HUES64 (cell line): Measurements from ENCODE around the gene PLEKHG1.

Experiments
- H3K27ac ChIP-seq: 2 replicates; pipeline ENCODE4 v1.7.0; 2013; ENCODE audit warnings: low read depth, low read length, inconsistent platforms
- H3K27me3 ChIP-seq: 2 replicates; pipeline ENCODE4 v1.6.1; 2013; ENCODE audit warnings: mild to moderate bottlenecking, low read length; ENCODE audit not compliant: insufficient read depth
- H3K36me3 ChIP-seq: 2 replicates; pipeline ENCODE4 v1.6.1; 2013; ENCODE audit warnings: mild to moderate bottlenecking, low read length; ENCODE audit not compliant: insufficient read depth
- H3K4me1 ChIP-seq: 2 replicates; pipeline ENCODE4 v1.6.1; 2013; ENCODE audit warnings: mild to moderate bottlenecking, low read length, moderate library complexity; ENCODE audit not compliant: insufficient read depth
- H3K4me3 ChIP-seq: 2 replicates; pipeline ENCODE4 v1.5.1; 2013; ENCODE audit warnings: mild to moderate bottlenecking, low read length, moderate library complexity
- H3K9ac ChIP-seq: 2 replicates; pipeline ENCODE4 v1.6.1; 2013; ENCODE audit warnings: mild to moderate bottlenecking, low read depth, low read length
- H3K9me3 ChIP-seq: 2 replicates; pipeline ENCODE4 v1.6.1; 2013; ENCODE audit warnings: low read depth, low read length; ENCODE audit not compliant: insufficient read depth
- WGBS: fragments of 150-250, 120-280 bp; methylation state at CpG from one replicate; pipeline ENCODE4 v1.1.7; 2013; ENCODE audit warnings: missing lambda C conversion rate; 5-methylcytosine and 5-hydroxymethylcytosine counted together

Gene PLEKHG1

DNA sequence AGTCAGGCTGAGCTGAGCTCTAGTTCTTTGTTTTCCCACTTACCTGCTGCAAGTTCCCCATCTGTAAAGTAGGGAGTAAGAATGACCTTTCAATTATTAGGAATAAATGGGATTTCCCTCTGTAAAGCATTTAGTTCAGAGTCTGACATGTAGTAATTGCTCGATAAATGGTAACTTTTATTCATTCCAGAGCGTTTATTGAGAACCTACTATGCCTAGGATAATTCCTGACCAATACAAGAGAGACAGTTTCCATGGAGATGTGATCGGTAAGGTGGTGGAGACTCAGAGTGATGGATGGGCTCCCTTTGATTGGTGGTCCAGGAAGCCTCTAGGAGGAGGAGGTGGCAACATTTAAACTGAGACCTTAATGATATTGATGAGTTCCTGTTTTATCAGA is 5.6 kb downstream of the PLEKHG1 start:
- Histone ChIP-seq H3K9ac (no peak overlapping the region), H3K36me3 (no peaks in the 10 kb centered on the region), H3K4me1 (no peaks in the 10 kb centered on the region; the same call in 1 of the 2 replicates), H3K27me3 (peaks cover 33% of the 10 kb centered on the region), H3K4me3 (no peak overlapping the region), H3K27ac (no peak overlapping the region), H3K9me3 (no peaks in the 10 kb centered on the region)
- 98% methylated on average over 3 of the region's 3 CpGs for WGBS

DNA sequence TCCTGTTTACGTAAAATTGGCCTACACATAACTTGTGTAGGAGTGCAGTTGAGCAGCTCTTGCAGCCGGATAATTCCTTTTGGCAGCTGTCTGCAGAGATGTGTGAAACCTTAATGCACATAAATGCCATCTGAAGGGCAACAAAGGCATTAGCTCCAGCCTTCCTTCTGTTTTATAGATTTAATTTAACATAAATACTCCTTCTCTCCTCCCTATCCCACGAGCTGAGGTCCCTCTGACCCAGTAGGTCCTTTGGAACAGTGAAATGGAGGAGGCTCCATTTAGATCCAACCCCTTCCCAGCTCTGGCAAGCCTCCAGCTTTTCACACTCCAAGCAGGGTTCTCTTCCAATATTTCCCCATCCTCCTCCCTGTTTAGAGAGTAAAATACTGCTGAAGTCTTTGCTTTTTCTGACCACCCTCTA is 6.5 kb downstream of the PLEKHG1 start:
- Histone ChIP-seq H3K36me3 (no peaks in the 10 kb centered on the region), H3K27ac (no peak overlapping the region), H3K27me3 (peaks cover 25% of the 10 kb centered on the region), H3K4me3 (no peak overlapping the region), H3K9ac (no peak overlapping the region), H3K4me1 (no peaks in the 10 kb centered on the region; the same call in 1 of the 2 replicates), H3K9me3 (no peaks in the 10 kb centered on the region)
- 95% methylated on average over 3 of the region's 3 CpGs for WGBS

DNA sequence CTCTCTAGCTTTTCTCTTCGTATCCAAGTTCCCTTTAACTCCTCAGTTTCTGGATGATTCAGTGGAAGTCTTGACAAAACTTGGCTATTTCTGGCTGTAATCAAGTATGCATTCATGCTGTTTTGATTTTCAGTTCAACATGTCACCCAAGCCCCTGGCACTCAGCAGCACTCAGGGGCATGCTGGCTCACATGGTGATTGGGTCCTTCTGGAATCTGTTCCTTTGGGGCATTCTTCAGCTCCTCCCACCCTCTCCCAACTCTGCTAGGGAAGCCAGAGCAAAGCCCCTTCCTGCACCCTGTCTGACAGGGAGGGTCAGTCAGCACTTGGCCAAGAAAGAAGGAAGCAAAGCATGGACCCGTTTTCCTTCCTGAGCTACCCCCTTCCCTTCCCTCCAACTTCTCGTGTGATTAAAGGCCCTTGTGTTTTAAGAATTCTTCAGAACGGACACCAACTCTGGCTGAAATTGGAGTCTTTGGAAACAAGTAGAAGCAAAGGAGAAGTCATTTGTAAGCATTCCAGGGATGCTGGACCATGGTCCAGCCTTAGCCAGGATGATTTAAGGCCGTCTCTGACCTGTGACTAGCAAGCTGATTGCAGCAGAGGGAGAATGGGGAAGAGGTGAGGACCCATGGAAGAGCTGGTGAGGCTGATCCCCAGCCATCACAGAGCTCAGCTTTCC is 7.1 kb downstream of the PLEKHG1 start:
- 83% methylated on average over 5 of the region's 5 CpGs for WGBS
- Histone ChIP-seq H3K9ac (no peak overlapping the region), H3K9me3 (no peaks in the 10 kb centered on the region), H3K27ac (no peak overlapping the region), H3K4me3 (no peak overlapping the region), H3K4me1 (no peaks in the 10 kb centered on the region; the same call in 1 of the 2 replicates), H3K27me3 (peaks cover 18% of the 10 kb centered on the region), H3K36me3 (no peaks in the 10 kb centered on the region)

DNA sequence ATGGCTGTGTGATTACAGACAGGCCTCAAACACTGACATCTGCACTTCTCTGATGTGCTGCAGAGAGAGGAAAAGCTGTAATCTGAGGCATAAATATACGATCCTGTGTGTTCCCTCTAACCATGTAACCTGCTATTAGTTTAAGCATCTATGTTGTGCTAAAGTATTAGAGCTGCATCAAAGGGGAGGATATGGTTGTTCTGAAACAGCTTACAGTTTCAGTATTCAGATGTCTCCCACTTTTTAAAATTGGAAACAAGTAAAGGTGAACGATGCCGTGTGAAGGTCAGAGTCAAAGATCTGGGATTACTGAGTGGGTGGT is 7.6 kb downstream of the PLEKHG1 start:
- 91% methylated on average over 3 of the region's 3 CpGs for WGBS
- H3K27me3 ChIP-seq: peaks cover 13% of the 10 kb centered on the region
- no peak overlapping the region for H3K4me3 ChIP-seq
- H3K36me3 ChIP-seq: no peaks in the 10 kb centered on the region
- no peaks in the 10 kb centered on the region; the same call in 1 of the 2 replicates for H3K4me1 ChIP-seq
- H3K27ac ChIP-seq: no peak overlapping the region
- no peaks in the 10 kb centered on the region for H3K9me3 ChIP-seq
- no peak overlapping the region for H3K9ac ChIP-seq

DNA sequence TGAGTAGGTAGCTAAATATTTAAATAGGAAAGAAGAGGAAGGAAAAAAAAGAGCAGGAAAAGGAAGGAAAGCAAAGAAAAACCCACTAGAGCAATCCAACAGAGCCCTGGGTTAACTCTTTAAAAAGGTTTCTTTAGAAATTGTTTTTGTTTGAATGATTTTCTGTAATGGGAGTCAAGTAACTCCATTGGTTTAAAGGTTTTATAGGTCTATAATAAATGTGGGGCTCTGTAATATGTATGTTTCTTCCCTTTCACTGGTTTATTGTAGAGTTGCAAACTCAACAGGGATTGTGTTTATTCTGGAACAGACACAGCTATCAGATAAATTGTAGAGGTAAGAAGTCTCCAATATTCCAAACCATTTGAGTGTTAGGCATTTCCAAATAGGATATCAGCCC is 10.9 kb downstream of the PLEKHG1 start:
- H3K36me3 ChIP-seq: no peaks in the 10 kb centered on the region
- H3K9ac ChIP-seq: no peak overlapping the region
- no peak overlapping the region for H3K4me3 ChIP-seq
- H3K27ac ChIP-seq: no peak overlapping the region
- H3K27me3 ChIP-seq: no peaks in the 10 kb centered on the region
- no peaks in the 10 kb centered on the region for H3K9me3 ChIP-seq
- no peaks in the 10 kb centered on the region; the same call in 1 of the 2 replicates for H3K4me1 ChIP-seq

DNA sequence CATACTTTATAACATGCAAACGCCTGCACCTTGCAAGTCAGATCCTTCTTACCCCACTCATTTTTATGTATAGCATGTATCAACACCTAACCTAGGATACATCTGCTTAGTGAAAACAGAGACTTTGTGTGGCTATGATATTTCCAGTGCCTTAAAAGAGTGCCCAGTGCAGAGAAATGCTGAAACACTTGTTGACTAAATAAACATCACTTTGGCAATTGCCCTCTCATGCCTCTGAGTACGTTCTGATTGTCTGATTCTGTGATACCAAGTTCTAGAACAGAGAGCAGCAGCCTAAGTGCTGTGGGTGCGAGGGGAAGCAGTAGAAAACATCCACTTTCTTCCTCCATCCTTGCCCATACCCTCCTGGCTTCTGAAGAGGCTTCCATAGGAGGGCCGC is 13.6 kb downstream of the PLEKHG1 start:
- H3K9me3 ChIP-seq: no peaks in the 10 kb centered on the region
- H3K27me3 ChIP-seq: no peaks in the 10 kb centered on the region
- no peak overlapping the region for H3K27ac ChIP-seq
- H3K36me3 ChIP-seq: no peaks in the 10 kb centered on the region
- no peak overlapping the region for H3K4me3 ChIP-seq
- no peak overlapping the region for H3K9ac ChIP-seq
- H3K4me1 ChIP-seq: no peaks in the 10 kb centered on the region
- WGBS: 91% methylated on average over 4 of the region's 4 CpGs

DNA sequence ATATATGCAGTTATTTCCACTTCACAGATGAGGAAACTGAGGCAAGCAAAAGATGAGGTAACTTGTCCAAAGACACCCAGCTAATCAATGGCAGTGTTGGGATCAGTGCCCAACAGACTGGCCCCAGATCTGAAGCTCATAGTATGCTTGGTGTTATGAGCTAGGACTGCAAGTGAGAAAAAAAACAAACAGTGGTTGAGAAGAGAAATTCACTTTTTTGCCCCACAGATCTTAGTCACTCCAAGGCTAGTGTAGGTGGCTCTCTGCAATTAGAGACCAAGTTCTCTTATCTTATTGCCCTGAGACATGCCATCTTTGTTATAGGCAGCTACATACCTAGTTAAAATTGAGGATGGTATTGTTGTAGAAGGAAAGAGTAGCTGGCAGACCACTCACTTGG is 16.3 kb downstream of the PLEKHG1 start:
- H3K4me1 ChIP-seq: no peaks in the 10 kb centered on the region
- no peaks in the 10 kb centered on the region for H3K27me3 ChIP-seq
- no peak overlapping the region for H3K4me3 ChIP-seq
- no peaks in the 10 kb centered on the region for H3K9me3 ChIP-seq
- no peaks in the 10 kb centered on the region for H3K36me3 ChIP-seq
- no peak overlapping the region for H3K27ac ChIP-seq
- no peak overlapping the region for H3K9ac ChIP-seq

DNA sequence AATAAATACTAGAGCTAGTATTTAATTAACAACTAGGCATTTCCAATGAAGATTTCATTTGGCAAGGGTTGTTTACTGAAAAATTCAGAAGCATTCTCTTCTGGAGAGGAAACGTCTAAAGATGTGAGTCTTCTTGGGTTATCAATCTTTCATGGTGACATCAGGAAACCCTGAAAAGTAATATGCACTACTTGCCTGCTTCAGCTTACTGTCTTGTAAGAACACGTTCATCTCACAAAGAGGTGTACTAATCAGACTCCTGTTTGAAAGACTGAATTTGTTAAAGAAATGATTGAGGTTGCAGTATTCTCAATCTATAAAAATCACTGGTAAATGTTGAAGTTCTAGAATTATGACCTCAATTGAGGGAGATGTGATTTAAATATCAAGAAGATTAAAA is 16.9 kb downstream of the PLEKHG1 start:
- WGBS: 94% methylated on average over 2 of the region's 2 CpGs
- Histone ChIP-seq H3K9me3 (no peaks in the 10 kb centered on the region), H3K27ac (no peak overlapping the region), H3K4me3 (no peak overlapping the region), H3K36me3 (no peaks in the 10 kb centered on the region), H3K27me3 (no peaks in the 10 kb centered on the region), H3K4me1 (no peaks in the 10 kb centered on the region), H3K9ac (no peak overlapping the region)

DNA sequence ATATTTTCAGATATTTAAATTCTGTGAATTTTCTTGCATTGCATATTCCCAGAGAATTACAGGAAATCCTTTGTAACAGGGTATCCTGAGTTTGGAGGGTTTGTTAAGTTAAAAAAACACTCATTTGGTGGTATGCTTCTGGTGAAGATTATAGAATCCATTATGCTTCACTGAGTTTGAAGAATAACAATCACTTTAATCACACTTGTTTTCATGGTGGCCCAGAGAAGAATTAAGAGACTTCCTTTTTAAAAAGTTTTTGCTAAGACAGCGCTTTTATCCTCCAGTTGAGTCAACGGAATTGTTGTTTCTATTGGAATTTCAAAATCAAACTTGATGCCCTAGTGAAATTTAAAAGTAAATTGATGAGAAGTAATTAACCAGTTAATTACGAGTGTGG is 17.4 kb downstream of the PLEKHG1 start:
- Histone ChIP-seq H3K9me3 (no peaks in the 10 kb centered on the region), H3K4me1 (no peaks in the 10 kb centered on the region), H3K9ac (no peak overlapping the region), H3K36me3 (no peaks in the 10 kb centered on the region), H3K4me3 (no peak overlapping the region), H3K27me3 (no peaks in the 10 kb centered on the region), H3K27ac (no peak overlapping the region)
- WGBS: 95% methylated on average over 3 of the region's 3 CpGs

DNA sequence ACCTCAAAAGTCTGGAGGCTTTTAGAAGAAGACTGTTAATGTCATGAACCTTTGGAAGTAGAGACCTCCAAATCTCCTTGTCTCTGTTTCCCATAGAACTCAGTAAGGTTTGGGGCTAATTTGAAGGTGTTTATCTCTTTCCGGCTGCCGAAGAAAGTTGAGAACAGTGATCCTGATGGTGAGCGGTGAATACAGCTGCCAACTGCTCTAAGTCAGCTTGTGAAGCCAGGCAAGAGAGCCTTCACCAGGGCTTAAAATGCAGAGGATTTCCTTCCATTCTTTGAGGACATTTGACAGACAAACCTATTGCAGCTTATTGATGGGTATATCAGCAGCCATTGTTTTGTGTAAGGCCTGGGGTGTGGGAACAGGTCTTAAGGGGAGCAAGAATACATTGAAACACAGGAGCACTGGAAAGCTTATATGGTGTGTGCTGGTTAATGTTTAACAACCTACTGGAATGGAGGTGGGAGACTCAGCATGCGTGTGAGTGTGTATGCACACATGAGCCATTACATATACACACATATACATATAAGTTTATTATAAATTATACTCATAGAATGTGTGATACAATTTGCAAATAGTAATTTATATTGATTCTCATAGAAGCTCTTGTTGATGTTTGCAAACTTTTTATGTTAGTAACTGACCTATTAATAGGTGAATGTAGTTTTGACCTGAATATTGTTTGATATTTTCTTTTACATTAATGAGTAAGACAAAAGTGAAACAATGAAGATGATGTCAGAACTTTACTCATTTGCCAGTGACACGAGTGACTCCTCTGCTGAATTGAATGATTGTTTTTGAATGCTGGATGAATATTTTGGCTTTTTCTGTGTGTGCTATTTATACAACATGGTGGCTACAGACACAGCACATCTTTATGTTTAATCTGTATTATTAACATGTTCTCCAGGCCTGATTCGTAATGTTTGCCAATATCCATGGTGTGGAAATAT is 18.1 kb downstream of the PLEKHG1 start:
- H3K9ac ChIP-seq: no peak overlapping the region
- no peaks in the 10 kb centered on the region for H3K9me3 ChIP-seq
- WGBS: 93% methylated on average over 5 of the region's 6 CpGs
- H3K27ac ChIP-seq: no peak overlapping the region
- H3K4me1 ChIP-seq: no peaks in the 10 kb centered on the region
- H3K36me3 ChIP-seq: no peaks in the 10 kb centered on the region
- no peak overlapping the region for H3K4me3 ChIP-seq
- H3K27me3 ChIP-seq: no peaks in the 10 kb centered on the region

DNA sequence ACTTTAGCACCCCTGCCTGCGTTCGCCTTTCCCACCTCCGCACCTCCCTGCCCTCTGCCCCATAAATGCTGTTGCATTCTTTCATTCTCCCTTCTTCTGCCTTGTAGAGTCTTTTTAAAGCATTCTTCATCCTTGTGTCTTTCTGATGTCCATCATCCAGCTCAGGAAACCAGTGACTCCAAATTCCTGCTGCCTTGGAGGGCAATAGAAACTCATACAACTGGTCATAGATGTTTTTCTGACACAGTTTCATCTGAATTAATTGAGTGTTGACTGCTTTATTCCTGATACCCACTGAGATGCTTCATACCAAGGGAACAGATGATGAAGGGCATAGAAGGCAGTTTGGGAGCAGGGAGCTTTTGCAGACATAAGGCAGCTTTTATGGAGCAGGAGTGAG is 19.6 kb downstream of the PLEKHG1 start:
- Histone ChIP-seq H3K4me1 (no peaks in the 10 kb centered on the region), H3K4me3 (no peak overlapping the region), H3K36me3 (no peaks in the 10 kb centered on the region), H3K9me3 (no peaks in the 10 kb centered on the region), H3K27me3 (no peaks in the 10 kb centered on the region), H3K27ac (no peak overlapping the region), H3K9ac (no peak overlapping the region)
- WGBS: 95% methylated on average over 3 of the region's 3 CpGs
